ENCODE measurements around the gene ABCC6. TPM values are rescaled to one million over a fixed set of nuclear protein-coding genes. Genes with fewer than 3 reads are reported as not detected.

The ABCC6 gene
- total and polyA plus RNA-seq, 7 experiments from 2014 or later: 0.08 to 3.9 (median 0.15) TPM; not detected in 3

GRCh38 chr16:16118337-16118736, 105.0 kb downstream of the ABCC6 start:
- intact Hi-C loops (cut with micrococcal nuclease): no loop called here
- Histone ChIP-seq H3K27ac (ENCODE audit: low read depth, low read length) (no peak overlapping the region), H3K4me1 (ENCODE audit: control insufficient read depth in 2 of 2, insufficient read depth in 2 of 2, low read length in 2 of 2) (no peaks in the 10 kb centered on the region), H3K36me3 (ENCODE audit: control insufficient read depth in 2 of 3, insufficient read depth in 3 of 3, low read length in 3 of 3) (peaks cover 4 to 91% (median 10%) of the 10 kb centered on the region in 3 experiments), H3K4me3 (ENCODE audit: low read length) (no peak overlapping the region), H3K27me3 (ENCODE audit: control insufficient read depth in 2 of 2, insufficient read depth in 2 of 2, low read length in 2 of 2) (no peaks in the 10 kb centered on the region), H3K9me3 (ENCODE audit: control insufficient read depth in 2 of 3, low read length in 3 of 3) (peaks cover 0 to 19% (median 0%) of the 10 kb centered on the region in 3 experiments)
- no peak for ATAC-seq
- Mint-ChIP-seq H3K27me3 (no peaks in the 10 kb centered on the region), H3K4me3 (no peak overlapping the region), H3K27ac (no peak overlapping the region), H3K4me1 (peaks cover 0 to 24% (median 3%) of the 10 kb centered on the region in 7 donors), H3K36me3 (peaks cover 33 to 95% (median 84%) of the 10 kb centered on the region in 5 donors), H3K9me3 (peaks cover 0 to 29% (median 10%) of the 10 kb centered on the region in 11 donors)
- ChIA-PET POLR2A (no interaction called here), CTCF (no interaction called here)
- no peak for DNase-seq

- peaks cover 6 to 91% (median 14%) of the 10 kb centered on the region in 3 experiments for H3K36me3 ChIP-seq (ENCODE audit: control insufficient read depth in 2 of 3, insufficient read depth in 3 of 3, low read length in 3 of 3)
- intact Hi-C loops (cut with micrococcal nuclease): no loop called here
Measured at GRCh38 chr16:16116841-16117240, 106.5 kb downstream of the ABCC6 start.

GRCh38 chr16:16113076-16113475, 110.2 kb downstream of the ABCC6 start:
- Mint-ChIP-seq H3K36me3 (peaks cover 21 to 88% (median 62%) of the 10 kb centered on the region in 5 donors), H3K27ac (no peak overlapping the region), H3K9me3 (peaks cover 0 to 15% (median 4%) of the 10 kb centered on the region in 11 donors), H3K27me3 (no peaks in the 10 kb centered on the region), H3K4me3 (no peak overlapping the region), H3K4me1 (no peaks in the 10 kb centered on the region)
- DNase-seq (no peak), ATAC-seq (no peak)
- ChIA-PET CTCF (no interaction called here), POLR2A (no interaction called here)
- H3K27ac ChIP-seq (ENCODE audit: low read depth, low read length): no peak overlapping the region
- peaks cover 0 to 13% (median 0%) of the 10 kb centered on the region in 3 experiments for H3K9me3 ChIP-seq (ENCODE audit: control insufficient read depth in 2 of 3, low read length in 3 of 3)
- peaks cover 6 to 99% (median 14%) of the 10 kb centered on the region in 3 experiments for H3K36me3 ChIP-seq (ENCODE audit: control insufficient read depth in 2 of 3, insufficient read depth in 3 of 3, low read length in 3 of 3)
- H3K4me3 ChIP-seq (ENCODE audit: low read length): no peak overlapping the region
- H3K27me3 ChIP-seq (ENCODE audit: control insufficient read depth in 2 of 2, insufficient read depth in 2 of 2, low read length in 2 of 2): no peaks in the 10 kb centered on the region
- intact Hi-C loops (cut with micrococcal nuclease): no loop called here
- H3K4me1 ChIP-seq (ENCODE audit: control insufficient read depth in 2 of 2, insufficient read depth in 2 of 2, low read length in 2 of 2): no peaks in the 10 kb centered on the region

More at GRCh38 chr16:16116841-16117240, 106.5 kb downstream of the ABCC6 start:
- no peaks in the 10 kb centered on the region for H3K27me3 ChIP-seq (ENCODE audit: control insufficient read depth in 2 of 2, insufficient read depth in 2 of 2, low read length in 2 of 2)
- H3K4me1 ChIP-seq (ENCODE audit: control insufficient read depth in 2 of 2, insufficient read depth in 2 of 2, low read length in 2 of 2): no peaks in the 10 kb centered on the region
- DNase-seq (no peak), ATAC-seq (no peak)
- H3K4me3 ChIP-seq (ENCODE audit: low read length): no peak overlapping the region
- no peaks in the 10 kb centered on the region for H3K27me3 Mint-ChIP-seq
- CTCF ChIA-PET: no interaction called here
- H3K9me3 Mint-ChIP-seq: peaks cover 0 to 24% (median 10%) of the 10 kb centered on the region in 11 donors
- H3K27ac ChIP-seq (ENCODE audit: low read depth, low read length): no peak overlapping the region
- no peak overlapping the region for H3K4me3 Mint-ChIP-seq
- no peak overlapping the region for H3K27ac Mint-ChIP-seq
- H3K36me3 Mint-ChIP-seq: peaks cover 27 to 93% (median 83%) of the 10 kb centered on the region in 5 donors
- H3K4me1 Mint-ChIP-seq: peaks cover 0 to 24% (median 3%) of the 10 kb centered on the region in 7 donors
- POLR2A ChIA-PET: no interaction called here
- peaks cover 0 to 19% (median 0%) of the 10 kb centered on the region in 3 experiments for H3K9me3 ChIP-seq (ENCODE audit: control insufficient read depth in 2 of 3, low read length in 3 of 3)

- H3K4me3 Mint-ChIP-seq: no peak overlapping the region
- peaks cover 0 to 10% (median 3%) of the 10 kb centered on the region in 11 donors for H3K9me3 Mint-ChIP-seq
- no peaks in the 10 kb centered on the region for H3K4me1 Mint-ChIP-seq
- peaks cover 17 to 87% (median 59%) of the 10 kb centered on the region in 5 donors for H3K36me3 Mint-ChIP-seq
- DNase-seq (no peak), ATAC-seq (no peak)
- no peak overlapping the region for H3K4me3 ChIP-seq (ENCODE audit: low read length)
- peak overlapping the region in 1 of 9 donors; percentile 32 for H3K27ac Mint-ChIP-seq
- H3K9me3 ChIP-seq (ENCODE audit: control insufficient read depth in 2 of 3, low read length in 3 of 3): peaks cover 0 to 8% (median 0%) of the 10 kb centered on the region in 3 experiments
- ChIA-PET CTCF (no interaction called here), POLR2A (no interaction called here)
- intact Hi-C loops (cut with micrococcal nuclease): no loop called here
- no peaks in the 10 kb centered on the region for H3K27me3 Mint-ChIP-seq
- H3K27ac ChIP-seq (ENCODE audit: low read depth, low read length): no peak overlapping the region
- peaks cover 6 to 99% (median 18%) of the 10 kb centered on the region in 3 experiments for H3K36me3 ChIP-seq (ENCODE audit: control insufficient read depth in 2 of 3, insufficient read depth in 3 of 3, low read length in 3 of 3)
- no peaks in the 10 kb centered on the region for H3K27me3 ChIP-seq (ENCODE audit: control insufficient read depth in 2 of 2, insufficient read depth in 2 of 2, low read length in 2 of 2)
- H3K4me1 ChIP-seq (ENCODE audit: control insufficient read depth in 2 of 2, insufficient read depth in 2 of 2, low read length in 2 of 2): no peaks in the 10 kb centered on the region
Measured at GRCh38 chr16:16112450-16113053, 110.7 kb downstream of the ABCC6 start.

GRCh38 chr16:16111639-16112038, 111.7 kb downstream of the ABCC6 start:
- intact Hi-C loops (cut with micrococcal nuclease): no loop called here
- Histone ChIP-seq H3K27me3 (ENCODE audit: control insufficient read depth in 2 of 2, insufficient read depth in 2 of 2, low read length in 2 of 2) (no peaks in the 10 kb centered on the region), H3K27ac (ENCODE audit: low read depth, low read length) (no peak overlapping the region), H3K36me3 (ENCODE audit: control insufficient read depth in 2 of 3, insufficient read depth in 3 of 3, low read length in 3 of 3) (peaks cover 6 to 99% (median 14%) of the 10 kb centered on the region in 3 experiments), H3K4me3 (ENCODE audit: low read length) (no peak overlapping the region), H3K4me1 (ENCODE audit: control insufficient read depth in 2 of 2, insufficient read depth in 2 of 2, low read length in 2 of 2) (no peaks in the 10 kb centered on the region), H3K9me3 (ENCODE audit: control insufficient read depth in 2 of 3, low read length in 3 of 3) (no peaks in the 10 kb centered on the region)
- POLR2A ChIA-PET: no interaction called here
- Mint-ChIP-seq H3K27ac (no peak overlapping the region), H3K4me1 (no peaks in the 10 kb centered on the region), H3K4me3 (no peak overlapping the region), H3K27me3 (no peaks in the 10 kb centered on the region), H3K36me3 (peaks cover 13 to 82% (median 51%) of the 10 kb centered on the region in 5 donors), H3K9me3 (peaks cover 0 to 4% (median 0%) of the 10 kb centered on the region in 11 donors)
- ATAC-seq (no peak), DNase-seq (no peak)
- CTCF ChIA-PET: no interaction called here

GRCh38 chr16:16110111-16110490, 113.2 kb downstream of the ABCC6 start:
- no peak for ATAC-seq
- intact Hi-C loops (cut with micrococcal nuclease): no loop called here
- H3K36me3 Mint-ChIP-seq: peaks cover 13 to 75% (median 41%) of the 10 kb centered on the region in 5 donors
- H3K27me3 ChIP-seq (ENCODE audit: control insufficient read depth in 2 of 2, insufficient read depth in 2 of 2, low read length in 2 of 2): no peaks in the 10 kb centered on the region
- ChIA-PET POLR2A (no interaction called here), CTCF (no interaction called here)
- H3K9me3 Mint-ChIP-seq: peaks cover 0 to 3% (median 0%) of the 10 kb centered on the region in 11 donors
- no peaks in the 10 kb centered on the region for H3K27me3 Mint-ChIP-seq
- DNase-seq: no peak
- no peak overlapping the region for H3K4me3 Mint-ChIP-seq
- peaks cover 6 to 99% (median 17%) of the 10 kb centered on the region in 3 experiments for H3K36me3 ChIP-seq (ENCODE audit: control insufficient read depth in 2 of 3, insufficient read depth in 3 of 3, low read length in 3 of 3)
- H3K4me3 ChIP-seq (ENCODE audit: low read length): no peak overlapping the region
- H3K4me1 ChIP-seq (ENCODE audit: control insufficient read depth in 2 of 2, insufficient read depth in 2 of 2, low read length in 2 of 2): no peaks in the 10 kb centered on the region
- H3K4me1 Mint-ChIP-seq: peaks cover 0 to 2% (median 0%) of the 10 kb centered on the region in 7 donors
- H3K27ac ChIP-seq (ENCODE audit: low read depth, low read length): no peak overlapping the region
- no peaks in the 10 kb centered on the region for H3K9me3 ChIP-seq (ENCODE audit: control insufficient read depth in 2 of 3, low read length in 3 of 3)
- peak overlapping the region in 2 of 9 donors; percentile 25 to 28 for H3K27ac Mint-ChIP-seq

Data from naive thymus-derived CD4-positive, alpha-beta T cell (primary cell).